Measurements from ENCODE around the gene MRPL50. TPM values are rescaled to one million over a fixed set of nuclear protein-coding genes. Genes with fewer than 3 reads are reported as not detected.

MRPL50 gene
- total and polyA plus RNA-seq, 2 donors (not counting 1 experiment from before 2014, with no cell fraction given): 4.0 to 18.0 TPM

GRCh38 chr9:101397746-101398067, 711 bp downstream of the MRPL50 start:
- Histone ChIP-seq H3K9me3 (ENCODE audit: control extremely low read depth in 1 of 3, control insufficient read depth in 2 of 3, insufficient read depth in 1 of 3, low read length in 2 of 3) (peaks cover 0 to 3% (median 0%) of the 10 kb centered on the region in 3 donors), H3K4me2 (replicated peaks; ENCODE audit: low read depth, low read length, poor library complexity, severe bottlenecking) (peak overlapping the region; percentile 87), H3K36me3 (replicated peaks in 1 of 2; ENCODE audit: control extremely low read depth in 1 of 2, control insufficient read depth in 1 of 2, extremely low read depth in 1 of 2, insufficient read depth in 2 of 2, low read length in 1 of 2) (peaks cover 3 to 25% of the 10 kb centered on the region in 2 experiments), H4K20me1 (ENCODE audit: control insufficient read depth, insufficient read depth, low read length, poor library complexity, severe bottlenecking) (no peaks in the 10 kb centered on the region), H3K27me3 (replicated peaks in 1 of 4; ENCODE audit: control extremely low read depth in 1 of 4, control insufficient read depth in 3 of 4, insufficient read depth in 4 of 4, low read length in 3 of 4) (no peaks in the 10 kb centered on the region), H3K27ac (ENCODE audit: low read length in 2 of 2) (peak overlapping the region; percentile 87 to 97), H3K4me3 (ENCODE audit: control extremely low read depth in 1 of 5, extremely low read depth in 1 of 5, insufficient read depth in 1 of 5, low read depth in 2 of 5, low read length in 4 of 5) (peak overlapping the region; percentile 72 to 98 (median 92)), H3K79me2 (ENCODE audit: control insufficient read depth, insufficient read depth, low read length) (peaks cover 89% of the 10 kb centered on the region), H2AFZ (ENCODE audit: insufficient read depth, low read depth, low read length, poor library complexity, severe bottlenecking) (peak overlapping the region; percentile 96), H3K9ac (ENCODE audit: low read length) (peak overlapping the region; percentile 99), H3K4me1 (ENCODE audit: control insufficient read depth in 2 of 2, insufficient read depth in 2 of 2, low read length in 2 of 2) (peaks cover 20 to 21% of the 10 kb centered on the region in 2 donors)
- H3K27me3 Mint-ChIP-seq: no peaks in the 10 kb centered on the region
- peaks cover 75% of the 10 kb centered on the region for H3K4me1 Mint-ChIP-seq
- no peak for ATAC-seq (ENCODE audit: low read depth)
- TF ChIP-seq EZH2 (IDR thresholded peaks at IDR 0.05; ENCODE audit: borderline replicate concordance, insufficient read depth, low read depth, low read length, poor library complexity, severe bottlenecking): no peak
- TF ChIP-seq, protein P1, sequence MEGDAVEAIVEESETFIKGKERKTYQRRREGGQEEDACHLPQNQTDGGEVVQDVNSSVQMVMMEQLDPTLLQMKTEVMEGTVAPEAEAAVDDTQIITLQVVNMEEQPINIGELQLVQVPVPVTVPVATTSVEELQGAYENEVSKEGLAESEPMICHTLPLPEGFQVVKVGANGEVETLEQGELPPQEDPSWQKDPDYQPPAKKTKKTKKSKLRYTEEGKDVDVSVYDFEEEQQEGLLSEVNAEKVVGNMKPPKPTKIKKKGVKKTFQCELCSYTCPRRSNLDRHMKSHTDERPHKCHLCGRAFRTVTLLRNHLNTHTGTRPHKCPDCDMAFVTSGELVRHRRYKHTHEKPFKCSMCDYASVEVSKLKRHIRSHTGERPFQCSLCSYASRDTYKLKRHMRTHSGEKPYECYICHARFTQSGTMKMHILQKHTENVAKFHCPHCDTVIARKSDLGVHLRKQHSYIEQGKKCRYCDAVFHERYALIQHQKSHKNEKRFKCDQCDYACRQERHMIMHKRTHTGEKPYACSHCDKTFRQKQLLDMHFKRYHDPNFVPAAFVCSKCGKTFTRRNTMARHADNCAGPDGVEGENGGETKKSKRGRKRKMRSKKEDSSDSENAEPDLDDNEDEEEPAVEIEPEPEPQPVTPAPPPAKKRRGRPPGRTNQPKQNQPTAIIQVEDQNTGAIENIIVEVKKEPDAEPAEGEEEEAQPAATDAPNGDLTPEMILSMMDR (IDR thresholded peaks at IDR 0.05): no peak
- H3K4me3 Mint-ChIP-seq: peak overlapping the region; percentile 100
- peaks cover 7% of the 10 kb centered on the region for H3K9me3 Mint-ChIP-seq (ENCODE audit: insufficient read depth)
- intact Hi-C loops (cut with micrococcal nuclease): loop anchor here (1.0 to 5.0 kb wide), 3 partner anchors 50 to 1300 kb away; partner anchors contain the start of genes ERP44, INVS and RNF20
- POLR2A ChIA-PET: no interaction called here
- WGBS (ENCODE audit: insufficient coverage): no CpG with 5 or more reads among the region's 4 CpGs
- CTCF ChIA-PET: interaction anchor here (2.3 kb wide), 1 partner anchor 9 kb away, joined by 10 read pairs; no protein-coding TSS in a partner anchor
- DNase-seq: no peak
- H3K27ac Mint-ChIP-seq: peak overlapping the region; percentile 99

DNA sequence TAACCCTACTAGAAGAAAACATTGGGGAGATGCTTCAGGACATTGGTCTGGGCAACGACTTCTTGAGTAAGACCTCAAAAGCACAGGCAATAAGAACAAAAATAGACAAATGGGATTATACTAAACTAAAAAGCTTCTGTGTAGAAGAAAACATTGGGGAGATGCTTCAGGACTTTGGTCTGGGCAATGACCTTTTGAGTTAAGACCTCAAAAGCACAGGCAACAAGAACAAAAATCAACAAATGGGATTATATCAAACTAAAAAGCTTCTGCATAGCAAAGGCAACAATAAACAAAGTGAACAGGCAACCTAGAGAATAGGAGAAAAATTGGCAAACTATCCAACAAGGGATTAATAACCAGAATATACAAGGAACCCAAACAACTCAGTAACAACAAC, 3.7 kb downstream of the MRPL50 start:
- peaks cover 11 to 12% of the 10 kb centered on the region in 2 donors for H3K4me1 ChIP-seq (ENCODE audit: control insufficient read depth in 2 of 2, insufficient read depth in 2 of 2, low read length in 2 of 2)
- no peak overlapping the region for H3K4me2 ChIP-seq (replicated peaks; ENCODE audit: low read depth, low read length, poor library complexity, severe bottlenecking)
- peaks cover 0 to 3% (median 0%) of the 10 kb centered on the region in 3 donors for H3K9me3 ChIP-seq (ENCODE audit: control extremely low read depth in 1 of 3, control insufficient read depth in 2 of 3, insufficient read depth in 1 of 3, low read length in 2 of 3)
- no peak overlapping the region for H3K9ac ChIP-seq (ENCODE audit: low read length)
- H3K27ac ChIP-seq (ENCODE audit: low read length in 2 of 2): no peak overlapping the region
- H4K20me1 ChIP-seq (ENCODE audit: control insufficient read depth, insufficient read depth, low read length, poor library complexity, severe bottlenecking): no peaks in the 10 kb centered on the region
- no CpG with 5 or more reads among the region's 1 CpG for WGBS (ENCODE audit: insufficient coverage)
- POLR2A ChIA-PET: no interaction called here
- H2AFZ ChIP-seq (ENCODE audit: insufficient read depth, low read depth, low read length, poor library complexity, severe bottlenecking): no peak overlapping the region
- H3K79me2 ChIP-seq (ENCODE audit: control insufficient read depth, insufficient read depth, low read length): peaks cover 78% of the 10 kb centered on the region
- H3K27me3 ChIP-seq (replicated peaks in 1 of 4; ENCODE audit: control extremely low read depth in 1 of 4, control insufficient read depth in 3 of 4, insufficient read depth in 4 of 4, low read length in 3 of 4): no peaks in the 10 kb centered on the region
- no peak overlapping the region for H3K4me3 ChIP-seq (ENCODE audit: control extremely low read depth in 1 of 5, extremely low read depth in 1 of 5, insufficient read depth in 1 of 5, low read depth in 2 of 5, low read length in 4 of 5)
- TF ChIP-seq, protein P1 (IDR thresholded peaks at IDR 0.05): no peak
- TF ChIP-seq EZH2 (IDR thresholded peaks at IDR 0.05; ENCODE audit: borderline replicate concordance, insufficient read depth, low read depth, low read length, poor library complexity, severe bottlenecking): no peak
- H3K27ac Mint-ChIP-seq: no peak overlapping the region
- peaks cover 64% of the 10 kb centered on the region for H3K4me1 Mint-ChIP-seq
- intact Hi-C loops (cut with micrococcal nuclease): loop anchor here (5.0 kb wide), 2 partner anchors 53 to 1297 kb away; partner anchors contain the start of genes ERP44 and INVS
- ATAC-seq (ENCODE audit: low read depth) (no peak), DNase-seq (no peak)
- no peaks in the 10 kb centered on the region for H3K27me3 Mint-ChIP-seq
- H3K4me3 Mint-ChIP-seq: no peak overlapping the region
- CTCF ChIA-PET: interaction anchor here (0.6 kb wide), 1 partner anchor 65 kb away, joined by 4 read pairs; no protein-coding TSS in a partner anchor
- peaks cover 2 to 13% of the 10 kb centered on the region in 2 experiments for H3K36me3 ChIP-seq (replicated peaks in 1 of 2; ENCODE audit: control extremely low read depth in 1 of 2, control insufficient read depth in 1 of 2, extremely low read depth in 1 of 2, insufficient read depth in 2 of 2, low read length in 1 of 2)
- peaks cover 10% of the 10 kb centered on the region for H3K9me3 Mint-ChIP-seq (ENCODE audit: insufficient read depth)

Data from B cell (primary cell).